NAMALWA (cell line): Measurements from ENCODE around the gene WDR36.

Source experiments
- DNase-seq: peaks from one replicate; pipeline ENCODE4 v3.0.0-alpha.2; 2015; ENCODE audit warnings: low spot score

WDR36 gene

GRCh38 chr5:111092062-111092853 lies at the start of gene WDR36:
TSS of gene WDR36 (plus strand) at chr5:111092348. CDS start at chr5:111092457, 109 bp downstream.
- peak; percentile 94 for DNase-seq

- no peak for DNase-seq
These were observed 48.2 kb upstream of the WDR36 start for GRCh38 chr5:111043712-111044506.

GRCh38 chr5:111058064-111058463 lies 34.1 kb upstream of the WDR36 start:
- no peak for DNase-seq

- no peak for DNase-seq
These were observed 32.0 kb upstream of the WDR36 start for GRCh38 chr5:111060169-111060568.

GRCh38 chr5:111061618-111062017 lies 30.5 kb upstream of the WDR36 start:
- no peak for DNase-seq

GRCh38 chr5:111063709-111064322 lies 28.3 kb upstream of the WDR36 start:
- DNase-seq: peak; percentile 54

GRCh38 chr5:111066261-111066938 lies 25.7 kb upstream of the WDR36 start:
- DNase-seq: no peak

GRCh38 chr5:111068213-111068612 lies 23.9 kb upstream of the WDR36 start:
- no peak for DNase-seq

GRCh38 chr5:111069839-111070238 lies 22.3 kb upstream of the WDR36 start:
- no peak for DNase-seq

- DNase-seq: no peak
These were observed 21.6 kb upstream of the WDR36 start for GRCh38 chr5:111070272-111071134.

GRCh38 chr5:111071413-111071812 lies 20.7 kb upstream of the WDR36 start, which contains the start of gene TSLP:
TSS of gene TSLP (plus strand) at chr5:111071713. CDS start at chr5:111071891, 178 bp downstream.
- no peak for DNase-seq

GRCh38 chr5:111072949-111073682 lies 19.0 kb upstream of the WDR36 start:
- DNase-seq: peak; percentile 20

- DNase-seq: no peak
These were observed 17.9 kb upstream of the WDR36 start for GRCh38 chr5:111074244-111074643.

- DNase-seq: no peak
These were observed 16.6 kb upstream of the WDR36 start for GRCh38 chr5:111075520-111075919.

- DNase-seq: no peak
These were observed 16.1 kb upstream of the WDR36 start for GRCh38 chr5:111076091-111076490.

GRCh38 chr5:111077678-111078077 lies 14.5 kb upstream of the WDR36 start:
- no peak for DNase-seq

GRCh38 chr5:111079846-111080245 lies 12.3 kb upstream of the WDR36 start:
- DNase-seq: no peak

- peak; percentile 59 for DNase-seq
These were observed 8.8 kb upstream of the WDR36 start for GRCh38 chr5:111083323-111083722.

- DNase-seq: no peak
These were observed 3.8 kb downstream of the WDR36 start for GRCh38 chr5:111095982-111096381.

GRCh38 chr5:111099058-111099778 lies 7.1 kb downstream of the WDR36 start:
- no peak for DNase-seq
